B cell (primary cell): ENCODE data around the gene INPP1.

Experiments used
- EZH2 ChIP-seq: IDR thresholded peaks from 2 replicates; pipeline ENCODE4 v1.6.1; 2012; ENCODE audit warnings: borderline replicate concordance, low read depth, mild to moderate bottlenecking, moderate library complexity, low read length; ENCODE audit not compliant: insufficient read depth, poor library complexity, severe bottlenecking
- TF ChIP-seq, protein P1 (sequence below): fragments of 200-600 bp; IDR thresholded peaks from one replicate; pipeline ENCODE4 v1.8.0; 2022; ENCODE audit warnings: antibody characterized with exemption, mild to moderate bottlenecking

DNA sequence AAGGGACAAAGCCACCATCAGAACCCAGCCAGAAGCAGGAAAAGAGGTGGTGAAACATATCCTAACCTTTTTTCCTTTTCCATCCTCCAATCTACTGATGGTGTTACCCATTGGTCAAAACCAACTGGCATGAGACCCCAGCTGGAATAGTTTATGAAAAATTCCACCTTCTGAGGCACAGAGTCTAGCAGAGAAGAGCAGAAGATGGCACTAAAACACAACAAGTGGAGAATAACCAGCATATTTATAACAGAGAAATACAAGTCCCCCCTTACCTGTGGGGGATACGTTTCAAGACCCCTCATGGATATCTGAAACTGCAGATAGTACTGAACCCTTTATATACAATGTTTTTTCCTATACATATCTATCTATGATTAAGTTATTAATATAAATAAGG lies 4.9 kb upstream of the INPP1 start:
- TF ChIP-seq, protein P1, sequence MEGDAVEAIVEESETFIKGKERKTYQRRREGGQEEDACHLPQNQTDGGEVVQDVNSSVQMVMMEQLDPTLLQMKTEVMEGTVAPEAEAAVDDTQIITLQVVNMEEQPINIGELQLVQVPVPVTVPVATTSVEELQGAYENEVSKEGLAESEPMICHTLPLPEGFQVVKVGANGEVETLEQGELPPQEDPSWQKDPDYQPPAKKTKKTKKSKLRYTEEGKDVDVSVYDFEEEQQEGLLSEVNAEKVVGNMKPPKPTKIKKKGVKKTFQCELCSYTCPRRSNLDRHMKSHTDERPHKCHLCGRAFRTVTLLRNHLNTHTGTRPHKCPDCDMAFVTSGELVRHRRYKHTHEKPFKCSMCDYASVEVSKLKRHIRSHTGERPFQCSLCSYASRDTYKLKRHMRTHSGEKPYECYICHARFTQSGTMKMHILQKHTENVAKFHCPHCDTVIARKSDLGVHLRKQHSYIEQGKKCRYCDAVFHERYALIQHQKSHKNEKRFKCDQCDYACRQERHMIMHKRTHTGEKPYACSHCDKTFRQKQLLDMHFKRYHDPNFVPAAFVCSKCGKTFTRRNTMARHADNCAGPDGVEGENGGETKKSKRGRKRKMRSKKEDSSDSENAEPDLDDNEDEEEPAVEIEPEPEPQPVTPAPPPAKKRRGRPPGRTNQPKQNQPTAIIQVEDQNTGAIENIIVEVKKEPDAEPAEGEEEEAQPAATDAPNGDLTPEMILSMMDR: no peak
- no peak for TF ChIP-seq EZH2
